ENCODE data around the gene CHMP1A.
"Not testable (repeated sequence)": the region's sequence is repeated elsewhere in the genome, so short reads cannot be mapped to it uniquely, and the experiment has no call there.

The CHMP1A gene

GRCh38 chr16:89657442-89658220 lies at the start of gene CHMP1A, which contains the start of gene SPATA33:
Gene CHMP1A (minus strand): TSS chr16:89657708. CDS start chr16:89657588, 120 bp downstream.
Gene SPATA33 (plus strand): TSS chr16:89657836. CDS start chr16:89657912, 76 bp downstream.
- peak; percentile 92 to 95 for DNase-seq

- DNase-seq: no peak
These were observed 49.2 kb upstream of the CHMP1A start for GRCh38 chr16:89706518-89707260.

GRCh38 chr16:89705006-89705405 lies 47.5 kb upstream of the CHMP1A start:
- no peak for DNase-seq

DNA sequence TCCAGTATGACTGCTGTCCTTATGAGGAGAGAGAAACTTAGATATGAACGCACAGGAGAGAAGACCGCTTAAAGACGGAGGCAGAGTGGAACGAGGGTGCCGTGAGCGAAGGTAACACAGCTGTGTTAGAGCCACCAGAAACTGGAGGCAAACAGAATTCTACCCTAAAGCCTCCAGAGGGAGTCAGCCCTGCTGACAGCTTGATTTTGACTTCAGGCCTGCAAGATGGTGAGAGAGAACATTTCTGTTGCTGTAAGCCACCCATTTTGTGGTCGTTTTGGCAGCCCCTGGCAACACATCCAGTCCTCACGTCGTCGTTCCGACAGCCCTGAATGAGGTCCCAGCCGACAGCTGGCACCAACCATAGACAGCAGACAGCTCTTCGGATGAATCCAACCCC lies 46.8 kb upstream of the CHMP1A start:
- DNase-seq: no peak

GRCh38 chr16:89701425-89702406 lies 44.2 kb upstream of the CHMP1A start, which contains the start of gene SPATA2L:
Gene SPATA2L (minus strand): TSS chr16:89701705. CDS start chr16:89701232, 473 bp downstream.
- peak; percentile 92 to 97 for DNase-seq

DNA sequence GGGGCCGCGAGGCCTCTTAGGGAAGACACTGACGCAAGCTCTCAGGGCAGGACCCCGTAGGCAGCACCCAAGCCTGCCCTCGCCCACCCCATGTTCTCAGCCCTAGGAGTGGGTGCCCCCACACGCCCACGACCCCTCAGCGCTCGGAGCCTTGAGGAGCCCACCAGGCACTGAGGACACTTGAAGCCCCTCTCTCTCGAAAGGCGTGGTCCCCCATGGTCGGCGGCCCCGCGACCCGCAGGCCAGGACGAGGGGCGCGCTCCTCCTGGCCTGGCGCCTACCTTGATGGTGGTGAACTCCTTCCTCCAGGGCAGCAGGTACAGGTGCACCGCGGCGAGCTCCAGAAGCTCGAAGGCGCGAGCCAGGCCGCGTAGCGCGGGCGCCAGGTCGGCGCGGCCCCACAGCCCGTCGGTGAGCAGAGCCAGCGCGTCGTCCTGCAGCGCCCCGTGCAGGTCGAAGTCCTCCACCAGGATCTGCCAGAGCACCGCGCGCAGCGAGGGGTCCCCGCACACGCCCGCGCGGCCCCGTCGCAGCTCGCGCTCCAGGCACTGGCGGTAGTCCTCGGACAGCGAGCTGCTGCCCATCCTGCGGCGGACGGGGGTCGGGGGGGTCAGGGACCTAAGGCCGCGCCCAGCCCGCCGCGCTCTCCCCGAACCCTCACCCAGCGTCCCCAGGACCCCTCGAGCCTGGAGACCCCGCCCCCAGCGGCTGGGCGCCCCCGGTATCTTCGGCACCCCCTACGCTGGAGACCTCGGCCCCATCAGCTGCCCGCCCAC lies 43.3 kb upstream of the CHMP1A start:
- DNase-seq: peak in 1 of 2 donors; percentile 44

DNA sequence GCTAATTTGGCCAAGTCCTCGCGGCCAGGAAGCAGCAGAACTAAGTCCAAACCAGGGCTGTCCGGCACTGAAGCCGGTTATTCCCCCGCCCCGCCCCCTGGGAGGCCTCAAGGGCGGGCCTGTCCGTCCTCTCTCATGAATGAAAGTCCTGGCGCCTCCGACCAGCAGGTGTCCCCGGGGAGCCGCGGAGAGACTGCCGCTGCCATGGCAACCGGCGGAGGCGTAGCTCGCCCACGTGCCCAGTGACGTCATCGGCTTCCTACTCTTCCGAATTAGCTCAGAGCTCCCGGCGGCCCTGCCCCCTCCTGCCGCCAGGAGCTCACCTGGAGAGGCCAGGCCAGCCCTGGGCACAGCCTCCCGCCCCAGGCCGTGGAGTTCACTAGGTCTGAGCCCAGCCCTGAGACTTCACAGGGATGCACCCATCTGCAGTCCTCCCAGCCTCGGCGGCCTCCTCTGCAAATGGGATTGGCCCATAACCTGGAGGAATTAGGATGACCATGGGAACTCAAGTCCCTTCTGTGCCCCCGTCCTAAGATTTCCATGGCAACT lies 42.7 kb upstream of the CHMP1A start:
- peak; percentile 97 to 98 for DNase-seq

- not testable (repeated sequence) for DNase-seq
These were observed 42.2 kb upstream of the CHMP1A start for GRCh38 chr16:89699629-89700099.

GRCh38 chr16:89698717-89699116 lies 41.2 kb upstream of the CHMP1A start:
- not testable (repeated sequence) for DNase-seq

GRCh38 chr16:89697616-89698331 lies 40.3 kb upstream of the CHMP1A start:
- no peak for DNase-seq

GRCh38 chr16:89697161-89697615 lies 39.7 kb upstream of the CHMP1A start:
- no peak for DNase-seq

- DNase-seq: no peak
These were observed 39.2 kb upstream of the CHMP1A start for GRCh38 chr16:89696670-89697128.

GRCh38 chr16:89695875-89696669 lies 38.6 kb upstream of the CHMP1A start:
- DNase-seq: no peak

DNA sequence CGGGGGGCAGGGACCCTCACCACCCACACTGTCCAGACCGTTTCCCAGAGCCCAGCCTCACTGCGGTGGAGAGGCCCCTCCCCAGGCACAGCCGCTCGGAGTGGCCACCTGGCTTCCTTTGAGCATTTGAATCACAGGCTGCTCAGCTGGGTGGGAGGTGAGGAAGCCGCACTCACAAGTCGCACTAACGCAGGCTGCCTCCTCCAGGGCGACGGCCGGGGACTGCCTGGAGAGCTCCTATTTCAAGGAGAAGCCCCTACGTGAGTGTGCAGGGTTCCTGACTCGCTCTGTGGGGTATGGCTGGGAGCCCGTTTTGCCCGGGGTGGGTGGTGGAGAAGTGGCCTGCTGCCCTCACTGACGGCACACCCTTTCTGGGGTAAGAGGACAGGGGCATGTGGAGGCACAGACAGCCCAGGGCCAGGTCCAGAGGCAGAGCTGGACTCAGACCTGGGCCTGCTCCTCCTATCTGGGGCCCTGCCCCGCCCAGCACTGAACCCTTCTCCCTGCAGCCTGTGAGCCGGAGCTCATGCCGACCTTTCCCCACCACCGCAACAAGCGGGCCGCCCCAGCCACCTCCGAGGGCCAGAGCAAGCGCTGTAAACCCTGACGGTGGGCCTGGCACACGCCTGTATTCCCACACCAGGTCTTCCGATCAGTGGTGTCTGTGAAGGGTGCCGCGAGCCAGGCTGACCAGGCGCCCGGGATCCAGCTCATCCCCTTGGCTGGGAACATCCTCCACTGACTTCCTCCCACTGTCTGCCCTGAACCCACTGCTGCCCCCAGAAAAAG lies 37.8 kb upstream of the CHMP1A start:
- DNase-seq: no peak

DNA sequence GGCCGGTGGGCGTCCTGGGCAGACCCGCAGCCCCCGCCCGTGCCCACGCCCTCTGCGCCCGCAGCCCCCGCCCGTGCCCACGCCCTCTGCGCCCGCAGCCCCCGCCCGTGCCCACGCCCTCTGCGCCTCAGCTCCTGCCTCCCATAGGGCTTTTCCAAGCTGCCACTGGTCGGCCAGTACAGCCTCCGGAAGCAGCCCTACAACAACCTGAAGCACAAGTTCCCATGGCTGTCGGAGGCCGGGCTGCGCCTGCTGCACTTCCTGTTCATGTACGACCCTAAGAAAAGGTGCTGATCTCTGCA lies 37.2 kb upstream of the CHMP1A start:
- not testable (repeated sequence) for DNase-seq

DNA sequence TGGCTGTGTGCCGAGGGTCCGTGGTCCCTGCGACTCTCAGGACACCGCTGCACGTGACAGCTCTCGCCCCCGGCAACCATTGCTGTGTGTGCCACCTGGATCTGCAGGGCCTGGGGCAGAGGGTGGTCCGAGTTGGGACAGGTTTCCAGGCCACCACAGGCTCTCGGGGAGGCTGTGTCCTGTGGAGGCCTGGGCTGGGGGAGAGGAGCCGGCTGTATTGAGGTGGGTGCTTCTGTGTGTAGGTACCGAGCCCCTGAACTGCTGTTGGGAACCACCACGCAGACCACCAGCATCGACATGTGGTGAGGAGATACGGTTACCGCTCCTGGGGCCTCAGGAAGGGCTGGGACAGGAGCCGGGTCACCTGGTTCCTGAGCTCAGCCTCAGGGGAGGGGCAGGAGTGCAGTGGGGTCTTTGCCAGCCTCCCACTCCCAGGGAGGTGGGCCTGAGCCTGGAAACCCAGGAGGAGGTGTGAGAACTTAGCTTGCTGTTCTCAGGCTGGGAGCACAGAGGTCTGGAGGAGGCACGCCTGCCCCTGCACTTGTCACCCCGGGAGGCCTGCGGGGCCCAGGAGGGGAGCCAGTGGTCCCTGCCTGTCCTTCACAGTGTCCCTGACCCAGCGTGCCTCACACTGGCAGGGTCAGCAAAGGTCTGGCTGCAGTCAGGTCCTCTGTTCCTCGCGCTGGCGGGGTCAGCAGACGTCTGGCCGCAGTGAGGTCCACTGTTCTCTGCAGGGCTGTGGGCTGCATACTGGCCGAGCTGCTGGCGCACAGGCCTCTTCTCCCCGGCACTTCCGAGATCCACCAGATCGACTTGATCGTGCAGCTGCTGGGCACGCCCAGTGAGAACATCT lies 36.6 kb upstream of the CHMP1A start:
- no peak for DNase-seq

DNA sequence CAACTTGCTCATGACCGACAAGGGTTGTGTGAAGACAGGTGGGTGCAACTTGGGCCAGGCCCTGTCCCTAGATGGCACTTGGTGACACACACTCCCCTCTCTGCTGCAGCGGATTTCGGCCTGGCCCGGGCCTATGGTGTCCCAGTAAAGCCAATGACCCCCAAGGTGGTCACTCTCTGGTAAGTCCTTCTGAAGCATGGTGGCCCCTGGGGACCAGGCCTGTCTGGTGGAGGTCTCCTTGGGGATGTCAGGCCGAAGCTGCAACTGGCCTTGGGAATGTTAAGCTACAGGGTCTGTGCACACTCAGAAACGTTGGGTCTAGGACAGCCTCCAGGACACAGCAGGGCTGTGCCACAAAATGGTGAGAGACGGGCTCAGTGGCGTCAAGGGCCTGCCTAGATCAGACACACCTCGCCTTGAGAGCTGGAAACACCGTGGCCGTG lies 35.8 kb upstream of the CHMP1A start:
- DNase-seq: no peak
